Cardiac muscle cell (in vitro differentiated cells and primary cell): ENCODE data around the gene ARMC9. TPM values are rescaled to one million over a fixed set of nuclear protein-coding genes. Genes with fewer than 3 reads are reported as not detected.

ENCODE experiments used
- DNase-seq, 2 donors: peaks; one replicate each; pipeline versions ENCODE4 v3.0.0 to v3.0.0-alpha.2; 2010 to 2017; ENCODE audit warnings: low read depth in 1 of 2, low spot score in 1 of 2
- H3K27ac ChIP-seq: fragments of 200-600 bp; sonication (generic); 2 replicates; pipeline ENCODE4 v1.5.1; 2016
- H3K27me3 ChIP-seq: fragments of 200-600 bp; sonication (generic); 2 replicates; pipeline ENCODE4 v1.6.0; 2016; ENCODE audit warnings: control low read depth
- H3K36me3 ChIP-seq: fragments of 200-600 bp; sonication (generic); 2 replicates; pipeline ENCODE4 v1.5.1; 2016; ENCODE audit warnings: control low read depth
- H3K4me1 ChIP-seq: fragments of 200-600 bp; sonication (generic); 2 replicates; pipeline ENCODE4 v1.8.1; 2017; ENCODE audit warnings: low read depth, mild to moderate bottlenecking, mixed run types
- H3K4me3 ChIP-seq: fragments of 200-600 bp; sonication (generic); 2 replicates; pipeline ENCODE4 v1.5.1; 2016; ENCODE audit warnings: mild to moderate bottlenecking
- H3K9me3 ChIP-seq: fragments of 200-600 bp; sonication (generic); 2 replicates; pipeline ENCODE4 v1.5.1; 2017; ENCODE audit warnings: low read depth, mild to moderate bottlenecking, control low read depth
- CTCF ChIP-seq: IDR thresholded peaks from 2 replicates; pipeline ENCODE4 v1.5.1; 2012; ENCODE audit warnings: low read depth, mild to moderate bottlenecking, low read length
- polyA plus RNA-seq: library from polyadenylated mRNA; unstranded; fragments of >200 nt; fragmentation: Nextera tagmentation; extraction: Ambion mirVana; gene quantifications from 2 replicates; pipeline ENCODE4 v1.2.1, GENCODE V29; 2016
- total RNA-seq: library from RNA; depleted of rRNA; stranded (reverse); fragments of >200 nt; gene quantifications from 2 replicates; pipeline ENCODE4 v1.2.3, GENCODE V29; 2016

Gene ARMC9
- total and polyA plus RNA-seq, 2 experiments from 2014 or later, result 27.4 to 30.0 TPM

GRCh38 chr2:231418820-231419640 lies 220.6 kb downstream of the ARMC9 start:
- no peak overlapping the region for H3K4me3 ChIP-seq
- H3K36me3 ChIP-seq, result no peaks in the 10 kb centered on the region
- H3K4me1 ChIP-seq, result peaks cover 8% of the 10 kb centered on the region
- no peak overlapping the region for H3K27ac ChIP-seq
- no peak for DNase-seq
- no peak for TF ChIP-seq CTCF
- no peaks in the 10 kb centered on the region for H3K27me3 ChIP-seq
- no peaks in the 10 kb centered on the region for H3K9me3 ChIP-seq

DNA sequence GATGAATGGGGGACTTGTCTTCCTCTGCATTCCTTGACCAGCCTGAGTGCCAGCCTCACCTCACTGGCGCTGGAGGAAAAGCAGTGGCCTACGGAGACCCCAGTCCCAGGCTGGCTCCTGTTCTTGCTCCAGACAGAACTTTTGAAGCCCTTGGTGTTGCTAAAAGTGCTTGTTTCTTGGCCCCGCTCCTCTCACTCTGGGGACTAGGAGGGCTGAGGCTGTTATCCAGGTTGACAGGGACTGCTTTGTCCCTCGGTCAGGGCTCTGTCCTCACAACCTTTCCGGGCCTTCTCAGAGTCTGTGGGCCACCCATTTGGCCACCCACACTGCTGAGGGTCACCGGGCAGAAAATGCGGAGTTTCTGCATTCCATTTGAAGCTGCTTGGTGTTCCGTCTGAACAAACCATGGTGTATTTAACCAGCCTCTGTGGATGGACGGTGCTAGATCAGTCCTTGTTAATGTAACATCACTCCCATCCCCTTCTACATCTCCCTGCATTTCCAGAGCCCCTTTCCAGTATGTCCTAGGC lies 222.7 kb downstream of the ARMC9 start:
- no peaks in the 10 kb centered on the region for H3K36me3 ChIP-seq
- no peak for TF ChIP-seq CTCF
- no peaks in the 10 kb centered on the region for H3K27me3 ChIP-seq
- H3K9me3 ChIP-seq, result no peaks in the 10 kb centered on the region
- H3K27ac ChIP-seq, result no peak overlapping the region
- no peak for DNase-seq
- no peak overlapping the region for H3K4me3 ChIP-seq
- H3K4me1 ChIP-seq, result no peaks in the 10 kb centered on the region

- H3K4me1 ChIP-seq, result no peaks in the 10 kb centered on the region
- no peak for DNase-seq
- no peaks in the 10 kb centered on the region for H3K36me3 ChIP-seq
- no peak overlapping the region for H3K4me3 ChIP-seq
- H3K9me3 ChIP-seq, result no peaks in the 10 kb centered on the region
- H3K27me3 ChIP-seq, result no peaks in the 10 kb centered on the region
- no peak for TF ChIP-seq CTCF
- no peak overlapping the region for H3K27ac ChIP-seq
Observed at GRCh38 chr2:231422056-231422455, 223.6 kb downstream of the ARMC9 start.

GRCh38 chr2:231423176-231423575 lies 224.7 kb downstream of the ARMC9 start:
- no peaks in the 10 kb centered on the region for H3K9me3 ChIP-seq
- no peaks in the 10 kb centered on the region for H3K27me3 ChIP-seq
- no peaks in the 10 kb centered on the region for H3K36me3 ChIP-seq
- no peak for DNase-seq
- no peak overlapping the region for H3K4me3 ChIP-seq
- H3K4me1 ChIP-seq, result no peaks in the 10 kb centered on the region
- no peak for TF ChIP-seq CTCF
- H3K27ac ChIP-seq, result no peak overlapping the region

Other genes with a start within 250 kb of the ARMC9 start
- gene SPATA3, start 202.5 kb upstream of the ARMC9 start, total RNA-seq, result not detected in 2 replicates
- gene SPATA3, start 202.5 kb upstream of the ARMC9 start, polyA plus RNA-seq, result not detected in 2 replicates
- 4.2 and 5.4 TPM in 2 replicates for gene C2orf72, start 161.1 kb upstream of the ARMC9 start, total RNA-seq
- gene C2orf72, start 161.1 kb upstream of the ARMC9 start, polyA plus RNA-seq, result 2.2 and 5.3 TPM in 2 replicates
- gene PSMD1, start 141.8 kb upstream of the ARMC9 start, total RNA-seq, result 68.1 and 122 TPM in 2 replicates
- gene PSMD1, start 141.8 kb upstream of the ARMC9 start, polyA plus RNA-seq, result 93.8 and 133 TPM in 2 replicates
- not detected in 2 replicates for gene HTR2B, start 73.6 kb upstream of the ARMC9 start, total RNA-seq
- 0.41 TPM in 1 of 2 replicates, not detected in the other for gene HTR2B, start 73.6 kb upstream of the ARMC9 start, polyA plus RNA-seq
- 7.7 and 15.8 TPM in 2 replicates for gene B3GNT7, start 197.1 kb downstream of the ARMC9 start, total RNA-seq
- gene B3GNT7, start 197.1 kb downstream of the ARMC9 start, polyA plus RNA-seq, result 2.9 and 6.9 TPM in 2 replicates